PC-9 (cell line): ENCODE measurements around the gene ABTB2. TPM values are rescaled to one million over a fixed set of nuclear protein-coding genes. Genes with fewer than 3 reads are reported as not detected.

ENCODE experiments used
- BruUV-seq: library from RNA; stranded (reverse); fragments of 400-500 nt; replicated peaks from 2 replicates; lab custom pipeline; 2021; lab: Mats Ljungman, UMichigan
- CTCF ChIA-PET: fragments of 300-600 bp; sonication (Branson Sonifier 250); formaldehyde crosslinking; loops from one replicate; lab custom pipeline; 2022; ENCODE audit warnings: antibody characterized with exemption; lab: Charles Lee
- POLR2A ChIA-PET: fragments of 300-600 bp; sonication (Branson Sonifier 250); formaldehyde crosslinking; loops from one replicate; lab custom pipeline; 2022; ENCODE audit warnings: antibody characterized with exemption; ENCODE audit not compliant: unreplicated experiment; lab: Charles Lee
- DNase-seq, 2 experiments: peaks; one replicate each; pipeline versions ENCODE4 v3.0.0 to v3.0.0-alpha.2; 2015 to 2022; ENCODE audit warnings: mixed read lengths in 1 of 2
- H2AFZ ChIP-seq: fragments of 200-600 bp; sonication (generic); 2 replicates; pipeline ENCODE4 v1.8.1; 2017; ENCODE audit warnings: antibody characterized with exemption
- H3F3A ChIP-seq: fragments of 200-600 bp; sonication (generic); 2 replicates; pipeline ENCODE4 v1.8.1; 2017; ENCODE audit warnings: antibody characterized with exemption, mild to moderate bottlenecking, low read depth; ENCODE audit not compliant: insufficient read depth
- H3K27ac ChIP-seq: fragments of 200-600 bp; sonication (generic); 2 replicates; pipeline ENCODE4 v1.6.1; 2016; ENCODE audit warnings: mixed run types
- H3K27me3 ChIP-seq: fragments of 200-600 bp; sonication (generic); 2 replicates; pipeline ENCODE4 v1.6.1; 2016; ENCODE audit warnings: low read depth, mixed run types; ENCODE audit not compliant: insufficient read depth
- H3K36me3 ChIP-seq: fragments of 200-600 bp; sonication (generic); 2 replicates; pipeline ENCODE4 v1.6.1; 2016; ENCODE audit warnings: low read depth, mixed run types
- H3K4me1 ChIP-seq: fragments of 200-600 bp; sonication (generic); replicated peaks from 2 replicates; pipeline ENCODE4 v1.6.1; 2016; ENCODE audit warnings: mixed run types; ENCODE audit not compliant: insufficient read depth
- H3K4me2 ChIP-seq: fragments of 200-600 bp; sonication (generic); 2 replicates; pipeline ENCODE4 v1.6.1; 2017; ENCODE audit warnings: mixed run types
- H3K4me3 ChIP-seq: fragments of 200-600 bp; sonication (generic); 2 replicates; pipeline ENCODE4 v1.6.1; 2016; ENCODE audit warnings: mixed run types
- H3K79me2 ChIP-seq: fragments of 200-600 bp; sonication (generic); 2 replicates; pipeline ENCODE4 v1.6.1; 2017; ENCODE audit warnings: low read depth, mixed run types
- H3K9me2 ChIP-seq: fragments of 200-600 bp; sonication (generic); 2 replicates; pipeline ENCODE4 v1.8.1; 2017; ENCODE audit warnings: mild to moderate bottlenecking; ENCODE audit not compliant: insufficient read depth
- H3K9me3 ChIP-seq: fragments of 200-600 bp; sonication (generic); 2 replicates; pipeline ENCODE4 v1.8.1; 2016; ENCODE audit warnings: low read depth; ENCODE audit not compliant: insufficient read depth
- H4K20me1 ChIP-seq: fragments of 200-600 bp; sonication (generic); 2 replicates; pipeline ENCODE4 v1.8.1; 2017; ENCODE audit not compliant: insufficient read depth
- EZH2 ChIP-seq: fragments of 200-600 bp; sonication (generic); IDR thresholded peaks from 2 replicates; pipeline ENCODE4 v1.8.0; 2017; ENCODE audit warnings: antibody characterized with exemption, low read depth
- intact Hi-C: fragments of 100-400 bp; cut with micrococcal nuclease; formaldehyde crosslinking; loops from one replicate; pipeline ENCODE4 v1.10.0; 2022; ENCODE audit not compliant: unreplicated experiment
- total RNA-seq: library from RNA; stranded (reverse); gene quantifications from 2 replicates; pipeline ENCODE4 v1.2.3, GENCODE V29; 2021
- TF ChIP-seq, protein P1 (sequence below): fragments of 200-600 bp; sonication (generic); conservative IDR thresholded peaks from 2 replicates; pipeline ENCODE4 v1.6.1; 2017; ENCODE audit warnings: mixed run types, antibody characterized with exemption, mild to moderate bottlenecking, moderate library complexity

ABTB2 gene
- total RNA-seq, 1 experiment from 2014 or later = 12.9 TPM

DNA sequence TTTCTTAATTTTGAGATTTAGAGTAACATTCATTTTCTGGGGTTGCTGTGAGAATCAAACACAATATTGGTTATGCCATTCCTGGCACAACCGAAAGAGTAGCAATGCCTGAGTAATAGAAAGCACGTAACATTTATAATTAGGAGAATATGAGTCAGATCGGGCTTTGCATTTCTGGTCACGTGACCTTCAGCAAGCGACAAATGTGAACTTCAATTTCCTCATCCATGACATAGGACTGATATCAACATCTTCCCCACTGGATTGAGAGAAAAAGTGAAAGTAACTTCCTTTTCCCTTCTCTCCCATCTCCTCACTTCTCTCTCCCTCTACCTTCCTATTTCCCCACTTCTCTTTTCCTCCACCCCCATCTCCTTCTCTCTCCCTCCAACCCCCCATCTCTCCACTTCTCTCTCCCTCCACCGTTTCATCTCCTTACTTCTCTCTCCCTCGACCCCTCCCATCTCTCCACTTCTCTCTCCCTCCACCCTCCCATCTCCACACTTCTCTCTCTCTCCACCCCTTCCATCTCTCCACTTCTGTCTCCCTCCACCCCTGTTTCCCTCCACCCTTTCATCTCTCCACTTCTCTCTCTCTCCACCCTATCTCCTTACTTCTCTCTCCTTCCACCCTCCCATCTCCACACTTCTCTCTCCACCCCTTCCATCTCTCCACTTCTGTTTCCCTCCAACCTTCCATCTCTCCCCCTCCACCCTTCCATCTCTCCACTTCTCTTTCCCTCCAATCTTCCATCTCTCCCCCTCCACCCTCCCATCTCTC, 47.5 kb upstream of the ABTB2 start:
- BruUV-seq = no TSS peak

DNA sequence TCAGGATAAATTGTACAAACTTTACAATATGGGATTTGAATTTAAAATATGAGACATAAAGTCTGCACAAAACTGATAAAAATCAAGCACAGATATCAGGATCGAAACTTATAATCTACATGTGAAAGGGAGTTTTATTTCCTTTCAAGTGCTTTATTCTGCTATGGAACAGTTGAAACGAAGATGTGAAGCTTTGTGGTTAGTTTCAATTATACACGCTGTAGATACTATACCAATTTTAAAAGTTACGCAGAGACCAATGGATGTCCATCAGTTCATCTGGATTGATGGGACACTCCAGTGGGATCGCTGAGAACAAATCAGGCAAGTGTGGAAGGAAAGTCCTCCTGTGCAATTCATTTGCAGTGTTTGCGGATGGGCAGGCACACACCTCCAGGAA, 46.5 kb upstream of the ABTB2 start:
- CTCF ChIA-PET = interaction anchor here (0.7 kb wide), 1 partner anchor 237 kb away, joined by 3 read pairs; no protein-coding TSS in a partner anchor
- Histone ChIP-seq H4K20me1 (no peaks in the 10 kb centered on the region), H3K4me3 (no peak overlapping the region), H3K27ac (no peak overlapping the region), H3F3A (no peaks in the 10 kb centered on the region), H3K9me2 (no peaks in the 10 kb centered on the region), H3K4me2 (no peak overlapping the region), H3K4me1 (peaks cover 15% of the 10 kb centered on the region), H3K9me3 (peaks cover 6% of the 10 kb centered on the region; the same call in 1 of the 2 replicates), H3K79me2 (no peaks in the 10 kb centered on the region), H2AFZ (no peak overlapping the region), H3K36me3 (no peaks in the 10 kb centered on the region), H3K27me3 (no peaks in the 10 kb centered on the region)
- no peak for TF ChIP-seq EZH2
- TF ChIP-seq, protein P1, sequence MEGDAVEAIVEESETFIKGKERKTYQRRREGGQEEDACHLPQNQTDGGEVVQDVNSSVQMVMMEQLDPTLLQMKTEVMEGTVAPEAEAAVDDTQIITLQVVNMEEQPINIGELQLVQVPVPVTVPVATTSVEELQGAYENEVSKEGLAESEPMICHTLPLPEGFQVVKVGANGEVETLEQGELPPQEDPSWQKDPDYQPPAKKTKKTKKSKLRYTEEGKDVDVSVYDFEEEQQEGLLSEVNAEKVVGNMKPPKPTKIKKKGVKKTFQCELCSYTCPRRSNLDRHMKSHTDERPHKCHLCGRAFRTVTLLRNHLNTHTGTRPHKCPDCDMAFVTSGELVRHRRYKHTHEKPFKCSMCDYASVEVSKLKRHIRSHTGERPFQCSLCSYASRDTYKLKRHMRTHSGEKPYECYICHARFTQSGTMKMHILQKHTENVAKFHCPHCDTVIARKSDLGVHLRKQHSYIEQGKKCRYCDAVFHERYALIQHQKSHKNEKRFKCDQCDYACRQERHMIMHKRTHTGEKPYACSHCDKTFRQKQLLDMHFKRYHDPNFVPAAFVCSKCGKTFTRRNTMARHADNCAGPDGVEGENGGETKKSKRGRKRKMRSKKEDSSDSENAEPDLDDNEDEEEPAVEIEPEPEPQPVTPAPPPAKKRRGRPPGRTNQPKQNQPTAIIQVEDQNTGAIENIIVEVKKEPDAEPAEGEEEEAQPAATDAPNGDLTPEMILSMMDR = no peak
- intact Hi-C loops = no loop called here
- no peak for DNase-seq
- no TSS peak for BruUV-seq
- POLR2A ChIA-PET = interaction anchor here (0.6 kb wide), 1 partner anchor 299 kb away, joined by 4 read pairs; the partner anchor contains the start of gene NAT10

More for the DNA sequence above, 47.5 kb upstream of the ABTB2 start:
- intact Hi-C loops = no loop called here
- H3K36me3 ChIP-seq = no peaks in the 10 kb centered on the region
- no peak for DNase-seq
- H3K9me3 ChIP-seq = peaks cover 4% of the 10 kb centered on the region; the same call in 1 of the 2 replicates
- CTCF ChIA-PET = no interaction called here
- H3K79me2 ChIP-seq = no peaks in the 10 kb centered on the region
- no peaks in the 10 kb centered on the region for H3K27me3 ChIP-seq
- POLR2A ChIA-PET = no interaction called here
- peaks cover 15% of the 10 kb centered on the region for H3K4me1 ChIP-seq
- H3K9me2 ChIP-seq = no peaks in the 10 kb centered on the region
- H3K4me2 ChIP-seq = no peak overlapping the region
- H4K20me1 ChIP-seq = no peaks in the 10 kb centered on the region
- TF ChIP-seq, protein P1 = no peak
- TF ChIP-seq EZH2 = no peak
- no peak overlapping the region for H2AFZ ChIP-seq
- no peaks in the 10 kb centered on the region for H3F3A ChIP-seq
- no peak overlapping the region for H3K27ac ChIP-seq
- H3K4me3 ChIP-seq = no peak overlapping the region

DNA sequence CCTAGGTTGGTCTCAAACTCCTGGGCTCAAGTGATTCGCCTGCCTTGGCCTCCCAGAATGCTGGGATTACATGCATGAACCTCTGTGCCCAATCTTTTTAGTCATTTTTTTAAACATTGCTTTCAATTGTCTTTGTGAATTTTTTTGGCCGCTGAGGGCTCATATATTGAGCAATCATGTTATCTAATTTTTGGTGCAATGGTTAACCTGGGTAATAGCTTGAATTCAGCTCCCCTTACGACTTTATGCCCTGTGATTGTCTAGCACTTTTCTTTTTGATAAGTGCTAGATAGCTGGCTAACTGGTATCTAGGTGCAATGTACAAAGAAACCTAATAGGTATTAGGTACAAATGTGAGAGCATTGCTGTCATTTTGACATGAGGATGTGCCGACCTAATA, 45.6 kb upstream of the ABTB2 start:
- Histone ChIP-seq H3K79me2 (no peaks in the 10 kb centered on the region), H2AFZ (no peak overlapping the region), H3K4me2 (no peak overlapping the region), H3K9me2 (no peaks in the 10 kb centered on the region), H3K27me3 (no peaks in the 10 kb centered on the region), H3K27ac (no peak overlapping the region), H4K20me1 (no peaks in the 10 kb centered on the region), H3K9me3 (peaks cover 6% of the 10 kb centered on the region; the same call in 1 of the 2 replicates), H3K4me3 (no peak overlapping the region), H3K36me3 (no peaks in the 10 kb centered on the region), H3F3A (no peaks in the 10 kb centered on the region), H3K4me1 (peaks cover 15% of the 10 kb centered on the region)
- ChIA-PET POLR2A (interaction anchor here (0.6 kb wide), 1 partner anchor 512 kb away, joined by 3 read pairs; no protein-coding TSS in a partner anchor), CTCF (no interaction called here)
- TF ChIP-seq, protein P1 = no peak
- TF ChIP-seq EZH2 = no peak
- BruUV-seq = no TSS peak
- intact Hi-C loops = no loop called here
- DNase-seq = no peak
